ENCODE results near the gene ASB10.

The ASB10 gene

DNA sequence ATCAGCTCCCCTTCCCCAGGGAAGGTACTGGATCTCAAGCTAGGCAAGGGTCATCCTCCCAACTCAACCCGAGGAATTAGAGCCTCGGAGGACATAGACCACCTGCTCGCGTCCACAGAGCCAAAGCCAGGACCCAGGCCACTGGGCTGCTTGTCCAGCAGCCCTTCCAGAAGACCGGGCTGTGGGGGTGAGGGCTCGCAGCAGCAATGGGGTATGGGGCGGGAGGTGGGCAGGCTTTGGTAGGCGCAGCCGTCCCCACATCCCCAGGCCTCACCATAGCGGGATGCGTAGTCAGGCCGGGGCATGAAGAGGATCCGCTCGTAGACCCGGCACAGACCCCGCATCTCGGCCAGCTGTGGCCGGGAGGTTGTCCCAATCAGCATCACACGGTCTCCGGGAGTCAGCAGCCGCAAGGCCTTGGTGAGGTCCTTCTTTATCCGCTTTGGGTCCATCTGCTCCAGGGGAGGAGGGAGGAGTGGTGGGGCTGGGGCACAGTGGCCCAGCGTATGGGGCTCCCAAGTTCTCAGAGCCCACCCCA lies 5.0 kb upstream of the ASB10 start:
- TF ChIP-seq, protein P1, sequence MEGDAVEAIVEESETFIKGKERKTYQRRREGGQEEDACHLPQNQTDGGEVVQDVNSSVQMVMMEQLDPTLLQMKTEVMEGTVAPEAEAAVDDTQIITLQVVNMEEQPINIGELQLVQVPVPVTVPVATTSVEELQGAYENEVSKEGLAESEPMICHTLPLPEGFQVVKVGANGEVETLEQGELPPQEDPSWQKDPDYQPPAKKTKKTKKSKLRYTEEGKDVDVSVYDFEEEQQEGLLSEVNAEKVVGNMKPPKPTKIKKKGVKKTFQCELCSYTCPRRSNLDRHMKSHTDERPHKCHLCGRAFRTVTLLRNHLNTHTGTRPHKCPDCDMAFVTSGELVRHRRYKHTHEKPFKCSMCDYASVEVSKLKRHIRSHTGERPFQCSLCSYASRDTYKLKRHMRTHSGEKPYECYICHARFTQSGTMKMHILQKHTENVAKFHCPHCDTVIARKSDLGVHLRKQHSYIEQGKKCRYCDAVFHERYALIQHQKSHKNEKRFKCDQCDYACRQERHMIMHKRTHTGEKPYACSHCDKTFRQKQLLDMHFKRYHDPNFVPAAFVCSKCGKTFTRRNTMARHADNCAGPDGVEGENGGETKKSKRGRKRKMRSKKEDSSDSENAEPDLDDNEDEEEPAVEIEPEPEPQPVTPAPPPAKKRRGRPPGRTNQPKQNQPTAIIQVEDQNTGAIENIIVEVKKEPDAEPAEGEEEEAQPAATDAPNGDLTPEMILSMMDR (IDR thresholded peaks at IDR 0.05; ENCODE audit: borderline replicate concordance, extremely low read depth, low read length, poor library complexity, severe bottlenecking), result no peak
- no peak for TF ChIP-seq EZH2 (IDR thresholded peaks at IDR 0.05; ENCODE audit: borderline replicate concordance, low read depth, low read length, severe bottlenecking)
- H3K9me3 ChIP-seq (ENCODE audit: insufficient read depth, low read length, severe bottlenecking), result no peaks in the 10 kb centered on the region
- H3K27ac ChIP-seq (ENCODE audit: low read length), result no peak overlapping the region
- H4K20me1 ChIP-seq (ENCODE audit: insufficient read depth, low read length), result no peaks in the 10 kb centered on the region
- no peak overlapping the region for H2AFZ ChIP-seq (ENCODE audit: low read depth, low read length)
- DNase-seq (no peak), ATAC-seq (ENCODE audit: insufficient read depth, low read depth) (no peak)
- H3K4me2 ChIP-seq (ENCODE audit: insufficient read depth, low read length), result no peak overlapping the region
- H3K79me2 ChIP-seq (ENCODE audit: insufficient read depth, low read length), result no peaks in the 10 kb centered on the region
- no peak overlapping the region for H3K4me3 ChIP-seq (ENCODE audit: low read depth in 1 of 2, low read length in 2 of 2)
- no peaks in the 10 kb centered on the region for H3K36me3 ChIP-seq (ENCODE audit: insufficient read depth, low read length)
- peaks cover 27% of the 10 kb centered on the region for H3K27me3 ChIP-seq (ENCODE audit: insufficient read depth, low read length, poor library complexity)
- H3K4me1 ChIP-seq (ENCODE audit: insufficient read depth, low read length), result no peaks in the 10 kb centered on the region
- no peak overlapping the region for H3K9ac ChIP-seq (ENCODE audit: low read depth, low read length)

DNA sequence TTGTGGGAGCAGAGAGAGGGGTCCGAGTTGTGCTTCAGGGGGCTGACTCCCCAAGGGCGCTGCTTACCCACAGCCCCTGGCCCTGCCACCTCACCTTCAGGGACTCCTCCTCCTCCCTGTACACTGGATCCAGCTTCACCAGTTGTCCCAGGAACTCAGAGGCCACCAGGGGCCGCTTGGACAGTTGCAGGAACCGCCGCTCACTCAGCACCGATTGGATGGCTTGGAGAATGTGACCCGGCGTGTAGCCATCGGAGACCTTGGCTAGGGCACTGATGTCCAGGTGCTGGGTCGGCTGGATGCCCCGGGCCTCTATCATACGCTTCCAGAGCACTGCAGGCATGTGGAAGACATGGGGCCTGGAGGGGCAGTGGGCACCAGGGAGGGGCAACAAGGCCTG lies 4.5 kb upstream of the ASB10 start:
- Histone ChIP-seq H3K79me2 (ENCODE audit: insufficient read depth, low read length) (no peaks in the 10 kb centered on the region), H3K27ac (ENCODE audit: low read length) (no peak overlapping the region), H4K20me1 (ENCODE audit: insufficient read depth, low read length) (no peaks in the 10 kb centered on the region; the same call in 1 of the 2 replicates), H3K4me1 (ENCODE audit: insufficient read depth, low read length) (no peaks in the 10 kb centered on the region), H3K36me3 (ENCODE audit: insufficient read depth, low read length) (no peaks in the 10 kb centered on the region), H3K4me3 (ENCODE audit: low read depth in 1 of 2, low read length in 2 of 2) (no peak overlapping the region), H2AFZ (ENCODE audit: low read depth, low read length) (no peak overlapping the region), H3K4me2 (ENCODE audit: insufficient read depth, low read length) (no peak overlapping the region), H3K9me3 (ENCODE audit: insufficient read depth, low read length, severe bottlenecking) (no peaks in the 10 kb centered on the region), H3K27me3 (ENCODE audit: insufficient read depth, low read length, poor library complexity) (peaks cover 22% of the 10 kb centered on the region), H3K9ac (ENCODE audit: low read depth, low read length) (no peak overlapping the region)
- TF ChIP-seq, protein P1 (IDR thresholded peaks at IDR 0.05; ENCODE audit: borderline replicate concordance, extremely low read depth, low read length, poor library complexity, severe bottlenecking), result no peak
- TF ChIP-seq EZH2 (IDR thresholded peaks at IDR 0.05; ENCODE audit: borderline replicate concordance, low read depth, low read length, severe bottlenecking), result no peak
- ATAC-seq (ENCODE audit: insufficient read depth, low read depth), result no peak
- no peak for DNase-seq

DNA sequence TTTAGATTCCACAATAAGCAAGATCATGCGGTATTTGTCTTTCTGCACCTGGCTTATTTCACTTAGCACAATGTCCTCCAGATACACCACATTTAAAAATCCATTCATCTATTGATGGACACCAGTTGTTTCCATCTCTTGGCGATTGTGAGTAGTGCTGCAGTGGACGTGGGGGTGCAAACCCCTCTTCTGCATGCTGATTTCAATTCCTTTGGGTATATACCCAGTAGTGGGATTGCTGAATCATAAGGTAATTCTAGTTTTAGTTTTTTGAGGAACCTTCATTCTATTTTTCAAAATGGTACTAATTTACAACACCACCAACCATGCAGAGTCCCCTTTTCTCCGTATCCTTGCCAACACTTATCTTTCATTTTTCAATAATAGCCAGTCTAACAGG lies 2.0 kb upstream of the ASB10 start:
- H3K27me3 ChIP-seq (ENCODE audit: insufficient read depth, low read length, poor library complexity), result peaks cover 8% of the 10 kb centered on the region
- ATAC-seq (ENCODE audit: insufficient read depth, low read depth) (no peak), DNase-seq (no peak)
- TF ChIP-seq, protein P1 (IDR thresholded peaks at IDR 0.05; ENCODE audit: borderline replicate concordance, extremely low read depth, low read length, poor library complexity, severe bottlenecking), result no peak
- no peak for TF ChIP-seq EZH2 (IDR thresholded peaks at IDR 0.05; ENCODE audit: borderline replicate concordance, low read depth, low read length, severe bottlenecking)
- no peak overlapping the region for H3K4me3 ChIP-seq (ENCODE audit: low read depth in 1 of 2, low read length in 2 of 2)
- H3K4me1 ChIP-seq (ENCODE audit: insufficient read depth, low read length), result no peaks in the 10 kb centered on the region
- H3K36me3 ChIP-seq (ENCODE audit: insufficient read depth, low read length), result no peaks in the 10 kb centered on the region
- no peaks in the 10 kb centered on the region for H3K79me2 ChIP-seq (ENCODE audit: insufficient read depth, low read length)
- no peaks in the 10 kb centered on the region for H3K9me3 ChIP-seq (ENCODE audit: insufficient read depth, low read length, severe bottlenecking)
- H3K9ac ChIP-seq (ENCODE audit: low read depth, low read length), result no peak overlapping the region
- H2AFZ ChIP-seq (ENCODE audit: low read depth, low read length), result no peak overlapping the region
- no peaks in the 10 kb centered on the region; the same call in 1 of the 2 replicates for H4K20me1 ChIP-seq (ENCODE audit: insufficient read depth, low read length)
- no peak overlapping the region for H3K4me2 ChIP-seq (ENCODE audit: insufficient read depth, low read length)
- H3K27ac ChIP-seq (ENCODE audit: low read length), result no peak overlapping the region

DNA sequence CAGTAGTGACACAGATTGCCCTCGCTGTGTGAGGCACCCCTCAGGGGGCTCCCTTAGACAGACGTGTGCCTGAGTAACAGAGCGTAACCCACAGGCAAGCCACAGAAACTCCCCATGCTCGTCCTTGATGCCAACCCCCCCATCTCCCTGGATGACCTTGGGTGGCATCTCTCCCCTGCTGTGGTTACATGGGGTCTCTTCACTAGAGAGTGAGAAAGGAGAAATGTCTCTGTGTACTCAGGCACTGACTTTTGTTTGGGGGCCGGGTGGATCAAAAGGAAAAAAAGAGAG lies 1.1 kb upstream of the ASB10 start:
- Histone ChIP-seq H3K36me3 (ENCODE audit: insufficient read depth, low read length) (no peaks in the 10 kb centered on the region), H3K79me2 (ENCODE audit: insufficient read depth, low read length) (no peaks in the 10 kb centered on the region), H3K27me3 (ENCODE audit: insufficient read depth, low read length, poor library complexity) (peaks cover 8% of the 10 kb centered on the region), H3K9ac (ENCODE audit: low read depth, low read length) (no peak overlapping the region), H3K9me3 (ENCODE audit: insufficient read depth, low read length, severe bottlenecking) (no peaks in the 10 kb centered on the region), H3K27ac (ENCODE audit: low read length) (no peak overlapping the region), H3K4me2 (ENCODE audit: insufficient read depth, low read length) (no peak overlapping the region), H3K4me1 (ENCODE audit: insufficient read depth, low read length) (no peaks in the 10 kb centered on the region), H4K20me1 (ENCODE audit: insufficient read depth, low read length) (no peaks in the 10 kb centered on the region; the same call in 1 of the 2 replicates), H3K4me3 (ENCODE audit: low read depth in 1 of 2, low read length in 2 of 2) (no peak overlapping the region), H2AFZ (ENCODE audit: low read depth, low read length) (no peak overlapping the region)
- no peak for ATAC-seq (ENCODE audit: insufficient read depth, low read depth)
- TF ChIP-seq, protein P1 (IDR thresholded peaks at IDR 0.05; ENCODE audit: borderline replicate concordance, extremely low read depth, low read length, poor library complexity, severe bottlenecking), result no peak
- TF ChIP-seq EZH2 (IDR thresholded peaks at IDR 0.05; ENCODE audit: borderline replicate concordance, low read depth, low read length, severe bottlenecking), result no peak
- no peak for DNase-seq

Measured in DND-41 (cell line).